H7 (cell line): ENCODE measurements around the gene CREBL2. TPM values are rescaled to one million over a fixed set of nuclear protein-coding genes. Genes with fewer than 3 reads are reported as not detected.
"Not testable (repeated sequence)": the region's sequence is repeated elsewhere in the genome, so short reads cannot be mapped to it uniquely, and the experiment has no call there.

Source experiments
- DNase-seq: peaks from one replicate; pipeline ENCODE4 v3.0.0; 2012
- H3K27me3 ChIP-seq: 2 replicates; pipeline ENCODE4 v1.6.0; 2011; ENCODE audit warnings: mild to moderate bottlenecking, low read length; ENCODE audit not compliant: control insufficient read depth, insufficient read depth
- H3K36me3 ChIP-seq: replicated peaks from 2 replicates; pipeline ENCODE4 v1.5.1; 2011; ENCODE audit warnings: low read length; ENCODE audit not compliant: control insufficient read depth, insufficient read depth
- H3K4me3 ChIP-seq: 2 replicates; pipeline ENCODE4 v1.5.1; 2011; ENCODE audit warnings: low read depth, mild to moderate bottlenecking, control low read depth, low read length, moderate library complexity; ENCODE audit not compliant: insufficient read depth
- total RNA-seq: library from RNA; depleted of rRNA; stranded (reverse); fragments of >200 nt; shearing (Covaris generic); gene quantifications from 2 replicates; pipeline ENCODE4 v1.2.3, GENCODE V29; 2014

The CREBL2 gene
- total RNA-seq, 1 experiment from 2014 or later: 28.1 TPM

DNA sequence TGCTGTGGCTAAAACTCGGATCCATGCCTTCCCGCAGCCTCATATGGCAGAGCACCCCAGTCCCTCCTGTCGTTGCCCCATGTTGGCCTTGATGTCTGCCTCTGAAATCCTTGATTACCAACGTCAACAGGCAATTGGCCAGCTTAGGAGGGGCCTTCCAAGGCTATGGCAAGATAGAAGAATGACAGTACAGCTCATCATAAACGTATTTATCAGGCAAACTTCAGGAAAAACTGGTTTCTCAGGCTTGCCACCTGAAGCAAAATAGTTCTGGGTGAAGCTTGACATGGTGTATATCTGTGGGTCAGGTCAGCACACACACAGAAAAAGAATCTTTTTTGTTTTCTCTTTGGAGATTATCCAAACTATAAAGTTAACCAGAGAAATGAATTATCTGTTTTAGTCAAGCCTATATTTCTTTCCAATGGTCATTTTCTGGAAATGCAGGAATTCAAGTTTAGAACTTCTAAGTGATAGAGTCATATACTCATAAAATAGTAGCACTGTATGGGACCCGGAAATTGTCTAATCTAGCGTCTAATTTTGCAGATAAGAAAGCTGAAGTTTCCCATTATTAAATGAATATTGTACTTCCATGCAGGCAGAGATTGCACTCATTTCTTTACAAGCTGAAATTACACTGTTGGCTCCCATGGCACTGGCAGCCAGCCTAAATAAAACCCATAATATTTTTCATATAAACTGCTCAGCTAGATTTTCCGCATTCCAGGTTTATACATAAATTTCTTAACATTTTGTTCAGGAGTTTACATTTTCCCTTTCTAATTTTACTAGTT lies 24.6 kb upstream of the CREBL2 start:
- H3K4me3 ChIP-seq: no peak overlapping the region
- DNase-seq: no peak
- no peaks in the 10 kb centered on the region for H3K36me3 ChIP-seq
- no peaks in the 10 kb centered on the region; the same call in 1 of the 2 replicates for H3K27me3 ChIP-seq

DNA sequence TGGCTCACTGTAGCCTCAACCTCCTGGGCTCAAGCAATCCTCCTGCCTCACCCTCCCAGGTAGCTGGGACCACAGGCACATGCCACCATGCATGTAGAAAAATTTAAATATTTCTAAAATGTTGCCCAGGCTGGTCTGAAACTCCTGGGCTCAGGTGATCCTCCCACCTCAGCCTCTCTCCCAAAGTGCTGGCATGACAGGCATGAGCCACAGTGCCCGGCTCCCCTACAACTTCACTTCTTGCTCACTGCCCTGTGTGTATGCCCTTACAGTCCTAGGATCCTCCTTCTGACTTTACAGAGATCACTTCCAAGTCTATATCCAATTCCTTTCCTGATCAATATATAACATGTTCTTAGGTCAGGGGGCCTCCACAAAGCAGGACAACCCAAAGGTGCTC lies 23.8 kb upstream of the CREBL2 start:
- no peak for DNase-seq
- no peaks in the 10 kb centered on the region; the same call in 1 of the 2 replicates for H3K27me3 ChIP-seq
- H3K4me3 ChIP-seq: no peak overlapping the region
- H3K36me3 ChIP-seq: no peaks in the 10 kb centered on the region

DNA sequence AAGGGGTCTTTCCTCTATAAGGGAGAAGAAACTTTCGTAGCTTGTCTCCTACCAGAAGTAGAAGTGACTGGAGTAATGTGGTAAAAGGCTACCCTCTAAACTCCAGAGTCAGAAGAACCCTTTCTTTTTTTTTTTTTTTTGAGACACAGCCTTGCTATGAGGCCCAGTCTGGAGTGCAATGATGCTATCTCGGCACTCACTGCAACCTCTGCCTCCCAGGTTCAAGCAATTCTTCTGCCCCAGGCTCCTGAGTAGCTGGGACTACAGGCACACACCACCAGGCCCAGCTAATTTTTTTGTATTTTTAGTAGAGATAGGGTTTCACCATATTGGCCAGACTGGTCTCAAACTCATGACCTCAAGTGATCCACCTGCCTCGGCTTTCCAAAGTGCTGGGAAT lies 23.2 kb upstream of the CREBL2 start:
- H3K36me3 ChIP-seq, H3K4me3 ChIP-seq, DNase-seq, H3K27me3 ChIP-seq: not testable (repeated sequence)

- Histone ChIP-seq H3K36me3 (no peaks in the 10 kb centered on the region), H3K27me3 (no peaks in the 10 kb centered on the region; the same call in 1 of the 2 replicates), H3K4me3 (no peak overlapping the region)
- no peak for DNase-seq
Measured at GRCh38 chr12:12590961-12591360, 20.7 kb upstream of the CREBL2 start.

GRCh38 chr12:12592930-12593329 lies 18.7 kb upstream of the CREBL2 start:
- Histone ChIP-seq H3K27me3 (no peaks in the 10 kb centered on the region; the same call in 1 of the 2 replicates), H3K36me3 (no peaks in the 10 kb centered on the region)
- DNase-seq: no peak

DNA sequence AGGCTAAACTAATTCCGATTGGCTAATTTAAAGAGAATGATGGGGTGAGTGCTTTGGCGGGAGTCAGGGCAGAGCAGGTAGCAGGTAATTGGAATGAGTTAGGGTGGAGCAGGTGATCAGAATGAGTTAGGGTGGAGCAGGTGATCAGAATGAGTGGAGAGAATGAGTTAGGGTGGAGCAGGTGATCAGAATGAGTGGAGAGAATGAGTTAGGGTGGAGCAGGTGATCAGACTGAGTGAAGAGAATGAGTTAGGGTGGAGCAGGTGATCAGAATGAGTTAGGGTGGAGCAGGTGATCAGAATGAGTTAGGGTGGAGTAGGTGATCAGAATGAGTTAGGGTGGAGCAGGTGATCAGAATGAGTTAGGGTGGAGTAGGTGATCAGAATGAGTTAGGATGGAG lies 15.7 kb upstream of the CREBL2 start:
- H3K27me3 ChIP-seq, DNase-seq, H3K36me3 ChIP-seq, H3K4me3 ChIP-seq: not testable (repeated sequence)

More at GRCh38 chr12:12592930-12593329, 18.7 kb upstream of the CREBL2 start:
- H3K4me3 ChIP-seq: no peak overlapping the region

DNA sequence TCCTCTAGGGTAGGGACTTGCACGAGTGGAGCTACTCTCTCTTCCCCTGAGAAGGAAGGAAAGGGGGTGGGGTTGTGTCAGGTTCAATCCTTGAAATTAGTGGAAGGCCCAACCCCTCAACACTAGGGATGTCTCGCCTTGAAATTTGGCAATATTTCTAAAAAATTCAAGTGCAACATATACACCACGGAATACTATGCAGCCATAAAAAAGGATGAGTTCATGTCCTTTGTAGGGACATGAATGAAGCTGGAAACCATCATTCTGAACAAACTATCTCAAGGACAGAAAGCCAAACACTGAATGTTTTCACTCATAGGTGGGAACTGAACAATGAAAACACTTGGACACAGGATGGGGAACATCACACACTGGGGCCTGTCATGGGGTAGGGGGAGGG lies 15.1 kb upstream of the CREBL2 start:
- not testable (repeated sequence) for DNase-seq, H3K4me3 ChIP-seq, H3K27me3 ChIP-seq, H3K36me3 ChIP-seq

DNA sequence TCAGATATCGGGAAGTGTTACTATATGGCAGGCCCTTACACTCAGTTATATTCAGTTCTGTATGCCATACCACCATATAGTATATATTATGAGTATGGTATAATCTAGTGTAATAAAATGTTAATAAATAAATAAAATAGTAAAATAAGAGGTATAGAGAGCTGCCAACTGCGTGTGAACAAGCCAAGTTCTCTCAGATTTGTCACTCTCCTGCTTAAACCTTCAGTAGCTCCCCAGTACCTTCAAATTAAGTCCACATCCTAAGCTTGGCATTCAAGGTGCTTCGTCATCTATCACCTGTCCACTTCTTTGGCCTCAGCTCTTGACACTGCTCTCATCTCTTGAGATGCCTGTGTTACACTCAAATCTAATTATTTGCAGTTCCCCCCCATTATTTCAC lies 12.8 kb upstream of the CREBL2 start:
- H3K4me3 ChIP-seq: no peak overlapping the region
- H3K36me3 ChIP-seq: no peaks in the 10 kb centered on the region
- H3K27me3 ChIP-seq: no peaks in the 10 kb centered on the region
- DNase-seq: no peak

GRCh38 chr12:12599750-12600643 lies 11.7 kb upstream of the CREBL2 start:
- Histone ChIP-seq H3K36me3 (no peaks in the 10 kb centered on the region), H3K4me3 (no peak overlapping the region), H3K27me3 (no peaks in the 10 kb centered on the region)
- DNase-seq: no peak

GRCh38 chr12:12600659-12601058 lies 11.0 kb upstream of the CREBL2 start:
- no peaks in the 10 kb centered on the region for H3K36me3 ChIP-seq
- H3K27me3 ChIP-seq: no peaks in the 10 kb centered on the region
- no peak overlapping the region for H3K4me3 ChIP-seq
- no peak for DNase-seq

DNA sequence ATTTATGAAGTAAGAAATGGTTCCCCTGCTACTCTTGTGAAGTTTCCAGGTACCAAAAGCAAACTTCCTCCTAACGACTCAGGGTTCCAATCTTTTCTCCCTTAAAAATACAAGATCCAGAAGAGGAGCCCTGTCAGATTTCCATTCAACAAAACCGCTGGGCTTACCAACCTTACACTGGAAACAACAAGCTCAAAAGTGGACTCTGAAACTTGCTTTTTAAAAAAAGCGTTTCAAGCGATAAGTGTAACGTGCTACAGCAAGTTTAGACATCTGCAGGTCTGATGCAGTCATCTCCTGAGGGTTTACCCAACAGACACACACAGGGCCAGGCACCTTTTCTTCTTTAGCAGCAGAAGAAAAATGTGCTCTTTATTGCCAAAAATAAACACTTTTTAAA lies 6.9 kb upstream of the CREBL2 start:
- Histone ChIP-seq H3K27me3 (no peaks in the 10 kb centered on the region), H3K36me3 (no peaks in the 10 kb centered on the region), H3K4me3 (no peak overlapping the region)
- no peak for DNase-seq

- Histone ChIP-seq H3K4me3 (no peak overlapping the region), H3K36me3 (no peaks in the 10 kb centered on the region), H3K27me3 (no peaks in the 10 kb centered on the region)
- no peak for DNase-seq
Measured at GRCh38 chr12:12606781-12607589, 4.7 kb upstream of the CREBL2 start.

GRCh38 chr12:12608557-12608957 lies 3.1 kb upstream of the CREBL2 start:
- no peak for DNase-seq
- Histone ChIP-seq H3K36me3 (no peaks in the 10 kb centered on the region), H3K4me3 (no peak overlapping the region), H3K27me3 (no peaks in the 10 kb centered on the region)

- H3K27me3 ChIP-seq: no peaks in the 10 kb centered on the region
- no peak overlapping the region for H3K4me3 ChIP-seq
- no peaks in the 10 kb centered on the region for H3K36me3 ChIP-seq
- DNase-seq: no peak
Measured at GRCh38 chr12:12609692-12610091, 2.0 kb upstream of the CREBL2 start.
